AG09309 (cell line): ENCODE measurements around the gene CAPN15.

Experiments used
- DNase-seq: peaks from one replicate; pipeline ENCODE4 v3.0.0-alpha.2; 2010; ENCODE audit warnings: low read depth
- H3K4me3 ChIP-seq: 2 replicates; pipeline ENCODE4 v1.5.1; 2011; ENCODE audit warnings: mild to moderate bottlenecking, low read depth, low read length, moderate library complexity; ENCODE audit not compliant: control insufficient read depth
- TF ChIP-seq, protein P1 (sequence below): IDR thresholded peaks from 2 replicates; pipeline ENCODE4 v1.5.1; 2011; ENCODE audit warnings: mild to moderate bottlenecking, low read depth, low read length, inconsistent platforms; ENCODE audit not compliant: insufficient read depth, control insufficient read depth; ENCODE audit errors: missing control alignments

CAPN15 gene

GRCh38 chr16:561957-562938, 34.7 kb downstream of the CAPN15 start:
- DNase-seq: no peak
- H3K4me3 ChIP-seq: no peak overlapping the region
- TF ChIP-seq, protein P1, sequence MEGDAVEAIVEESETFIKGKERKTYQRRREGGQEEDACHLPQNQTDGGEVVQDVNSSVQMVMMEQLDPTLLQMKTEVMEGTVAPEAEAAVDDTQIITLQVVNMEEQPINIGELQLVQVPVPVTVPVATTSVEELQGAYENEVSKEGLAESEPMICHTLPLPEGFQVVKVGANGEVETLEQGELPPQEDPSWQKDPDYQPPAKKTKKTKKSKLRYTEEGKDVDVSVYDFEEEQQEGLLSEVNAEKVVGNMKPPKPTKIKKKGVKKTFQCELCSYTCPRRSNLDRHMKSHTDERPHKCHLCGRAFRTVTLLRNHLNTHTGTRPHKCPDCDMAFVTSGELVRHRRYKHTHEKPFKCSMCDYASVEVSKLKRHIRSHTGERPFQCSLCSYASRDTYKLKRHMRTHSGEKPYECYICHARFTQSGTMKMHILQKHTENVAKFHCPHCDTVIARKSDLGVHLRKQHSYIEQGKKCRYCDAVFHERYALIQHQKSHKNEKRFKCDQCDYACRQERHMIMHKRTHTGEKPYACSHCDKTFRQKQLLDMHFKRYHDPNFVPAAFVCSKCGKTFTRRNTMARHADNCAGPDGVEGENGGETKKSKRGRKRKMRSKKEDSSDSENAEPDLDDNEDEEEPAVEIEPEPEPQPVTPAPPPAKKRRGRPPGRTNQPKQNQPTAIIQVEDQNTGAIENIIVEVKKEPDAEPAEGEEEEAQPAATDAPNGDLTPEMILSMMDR: no peak

- TF ChIP-seq, protein P1: no peak
- no peak overlapping the region for H3K4me3 ChIP-seq
- DNase-seq: no peak
Observed at GRCh38 chr16:563072-563644, 35.6 kb downstream of the CAPN15 start.

DNA sequence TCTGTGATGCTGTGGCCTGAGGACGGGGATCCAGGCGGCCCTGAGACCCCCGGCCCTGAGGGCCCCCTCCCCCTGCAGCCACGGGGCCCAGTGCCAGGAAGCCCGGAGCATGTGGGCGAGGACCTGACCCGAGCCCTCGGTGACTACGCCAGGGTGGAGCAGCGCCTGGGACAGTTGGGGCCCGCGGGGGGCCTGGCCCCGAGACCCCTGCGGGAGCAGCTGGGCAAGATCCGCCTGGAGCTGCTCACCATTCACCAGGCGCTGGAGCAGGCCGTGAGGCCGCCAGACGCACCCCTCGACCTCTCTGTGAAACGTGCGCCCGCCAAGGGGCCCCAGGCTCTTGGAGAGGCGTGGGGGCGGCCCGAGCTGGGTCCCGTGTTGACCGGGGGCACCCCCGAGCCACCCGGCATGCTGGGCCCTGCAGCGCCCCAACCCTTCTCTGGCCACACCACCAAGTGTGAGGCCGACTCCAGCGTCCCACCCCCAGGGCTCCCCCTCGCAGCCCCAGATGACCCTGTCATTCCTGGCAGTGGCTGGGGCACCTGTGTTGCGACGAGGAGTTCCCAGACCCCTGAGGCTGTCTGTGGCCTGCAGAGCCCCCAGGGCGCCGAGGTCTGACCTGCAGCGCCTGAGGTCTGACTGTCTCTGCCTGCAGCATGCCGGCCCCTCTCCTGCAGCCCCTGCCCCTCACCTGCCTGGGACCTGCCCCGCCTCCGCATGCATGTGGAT, 37.3 kb downstream of the CAPN15 start:
- no peak for DNase-seq
- TF ChIP-seq, protein P1: no peak
- H3K4me3 ChIP-seq: no peak overlapping the region

- no peak overlapping the region for H3K4me3 ChIP-seq
- TF ChIP-seq, protein P1: no peak
- no peak for DNase-seq
Observed at GRCh38 chr16:565419-566330, 38.2 kb downstream of the CAPN15 start.

GRCh38 chr16:566475-567372, 39.2 kb downstream of the CAPN15 start, which contains the start of gene NHLRC4:
Gene NHLRC4, plus strand, starts transcription at chr16:567005. Its CDS starts 1,043 bp downstream, at chr16:568048.
- TF ChIP-seq, protein P1: no peak
- no peak for DNase-seq
- H3K4me3 ChIP-seq: no peak within 1 kb of the TSS
